Astrocyte (in vitro differentiated cells and primary cell): Measurements from ENCODE around the gene MT1M.

ENCODE experiments used
- EZH2 ChIP-seq: IDR thresholded peaks from 2 replicates; pipeline ENCODE4 v1.6.1; 2012; ENCODE audit warnings: mild to moderate bottlenecking, low read length, inconsistent platforms; ENCODE audit not compliant: insufficient read depth
- TF ChIP-seq, protein P1 (sequence below): IDR thresholded peaks from 2 replicates; pipeline ENCODE4 v1.5.1; 2011; ENCODE audit warnings: low read depth, mild to moderate bottlenecking, inconsistent platforms, low read length, moderate library complexity; ENCODE audit not compliant: insufficient read depth

DNA sequence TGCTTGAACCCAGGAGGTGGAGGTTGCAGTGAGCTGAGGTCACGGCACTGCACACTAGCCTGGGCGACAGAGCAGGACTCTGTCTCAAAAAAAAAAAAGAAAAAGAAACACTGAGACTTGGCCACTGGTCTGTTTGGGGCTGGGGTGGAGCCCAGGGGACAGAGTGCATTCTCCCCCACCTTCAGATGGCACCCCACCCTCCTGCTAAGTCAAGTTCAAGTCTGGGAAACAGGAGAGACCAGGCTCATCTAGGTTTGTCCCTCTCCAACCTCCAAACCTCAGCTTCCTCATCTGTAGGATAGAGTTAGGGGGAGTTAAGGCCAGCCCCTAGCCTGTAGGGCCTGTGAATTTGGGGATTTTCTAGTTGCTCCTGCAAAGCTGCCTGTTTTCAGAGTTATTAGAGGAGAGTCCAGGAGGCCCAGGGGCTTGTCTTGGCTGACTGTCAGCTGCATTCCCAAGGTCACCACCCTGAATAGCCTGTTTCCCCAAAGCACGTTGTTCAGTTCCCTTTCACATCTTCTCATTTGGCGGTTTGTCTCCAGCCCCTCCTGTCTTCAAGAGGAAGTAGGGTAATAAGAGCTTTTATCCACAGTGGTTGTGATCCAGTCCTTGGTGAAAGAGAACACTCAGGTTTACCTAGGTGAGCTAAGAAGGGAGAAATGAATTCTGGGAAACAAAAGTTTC, 40.9 kb upstream of the MT1M start:
- TF ChIP-seq, protein P1, sequence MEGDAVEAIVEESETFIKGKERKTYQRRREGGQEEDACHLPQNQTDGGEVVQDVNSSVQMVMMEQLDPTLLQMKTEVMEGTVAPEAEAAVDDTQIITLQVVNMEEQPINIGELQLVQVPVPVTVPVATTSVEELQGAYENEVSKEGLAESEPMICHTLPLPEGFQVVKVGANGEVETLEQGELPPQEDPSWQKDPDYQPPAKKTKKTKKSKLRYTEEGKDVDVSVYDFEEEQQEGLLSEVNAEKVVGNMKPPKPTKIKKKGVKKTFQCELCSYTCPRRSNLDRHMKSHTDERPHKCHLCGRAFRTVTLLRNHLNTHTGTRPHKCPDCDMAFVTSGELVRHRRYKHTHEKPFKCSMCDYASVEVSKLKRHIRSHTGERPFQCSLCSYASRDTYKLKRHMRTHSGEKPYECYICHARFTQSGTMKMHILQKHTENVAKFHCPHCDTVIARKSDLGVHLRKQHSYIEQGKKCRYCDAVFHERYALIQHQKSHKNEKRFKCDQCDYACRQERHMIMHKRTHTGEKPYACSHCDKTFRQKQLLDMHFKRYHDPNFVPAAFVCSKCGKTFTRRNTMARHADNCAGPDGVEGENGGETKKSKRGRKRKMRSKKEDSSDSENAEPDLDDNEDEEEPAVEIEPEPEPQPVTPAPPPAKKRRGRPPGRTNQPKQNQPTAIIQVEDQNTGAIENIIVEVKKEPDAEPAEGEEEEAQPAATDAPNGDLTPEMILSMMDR = no peak
- no peak for TF ChIP-seq EZH2
